ENCODE results near the gene CSNK1A1L. TPM values are rescaled to one million over a fixed set of nuclear protein-coding genes. Genes with fewer than 3 reads are reported as not detected.

Gene CSNK1A1L
- total and polyA plus RNA-seq, 8 donors, result not detected

GRCh38 chr13:37085606-37086005, 19.9 kb downstream of the CSNK1A1L start:
- H3K9me3 ChIP-seq, result no peaks in the 10 kb centered on the region
- no peaks in the 10 kb centered on the region for H3K36me3 ChIP-seq
- TF ChIP-seq, protein P1, sequence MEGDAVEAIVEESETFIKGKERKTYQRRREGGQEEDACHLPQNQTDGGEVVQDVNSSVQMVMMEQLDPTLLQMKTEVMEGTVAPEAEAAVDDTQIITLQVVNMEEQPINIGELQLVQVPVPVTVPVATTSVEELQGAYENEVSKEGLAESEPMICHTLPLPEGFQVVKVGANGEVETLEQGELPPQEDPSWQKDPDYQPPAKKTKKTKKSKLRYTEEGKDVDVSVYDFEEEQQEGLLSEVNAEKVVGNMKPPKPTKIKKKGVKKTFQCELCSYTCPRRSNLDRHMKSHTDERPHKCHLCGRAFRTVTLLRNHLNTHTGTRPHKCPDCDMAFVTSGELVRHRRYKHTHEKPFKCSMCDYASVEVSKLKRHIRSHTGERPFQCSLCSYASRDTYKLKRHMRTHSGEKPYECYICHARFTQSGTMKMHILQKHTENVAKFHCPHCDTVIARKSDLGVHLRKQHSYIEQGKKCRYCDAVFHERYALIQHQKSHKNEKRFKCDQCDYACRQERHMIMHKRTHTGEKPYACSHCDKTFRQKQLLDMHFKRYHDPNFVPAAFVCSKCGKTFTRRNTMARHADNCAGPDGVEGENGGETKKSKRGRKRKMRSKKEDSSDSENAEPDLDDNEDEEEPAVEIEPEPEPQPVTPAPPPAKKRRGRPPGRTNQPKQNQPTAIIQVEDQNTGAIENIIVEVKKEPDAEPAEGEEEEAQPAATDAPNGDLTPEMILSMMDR (IDR thresholded peaks at IDR 0.05), result no peak
- intact Hi-C loops (cut with DNase I), result no loop called here
- H3K4me3 ChIP-seq, result no peak overlapping the region
- 48 to 59% methylated on average over 2 of the region's 2 CpGs for WGBS, 2 donors
- ATAC-seq, result no peak
- H3K27me3 ChIP-seq, result no peaks in the 10 kb centered on the region
- H3K27ac ChIP-seq, result no peak overlapping the region
- no peak for FAIRE-seq
- no peaks in the 10 kb centered on the region for H3K4me1 ChIP-seq
- no peak for DNase-seq

DNA sequence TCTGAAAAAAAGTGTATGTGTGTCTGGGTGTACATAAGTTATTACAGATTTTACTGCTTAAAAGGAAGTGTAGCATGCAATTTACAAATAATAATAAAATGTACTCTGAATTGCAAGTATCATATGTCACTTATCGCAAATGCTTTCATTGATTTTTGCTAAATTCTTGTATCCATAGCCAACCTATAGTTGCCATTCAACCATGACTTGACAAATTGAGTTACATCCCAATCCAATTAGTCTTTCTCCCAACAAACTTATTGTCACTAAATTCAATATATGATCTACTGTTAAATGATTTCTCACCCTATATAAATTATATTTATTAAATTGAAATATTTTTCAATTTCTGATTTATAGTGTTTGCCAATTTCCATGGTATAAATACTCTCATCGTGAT, 28.6 kb downstream of the CSNK1A1L start:
- Histone ChIP-seq H3K27me3 (no peaks in the 10 kb centered on the region), H3K4me1 (no peaks in the 10 kb centered on the region), H3K9me3 (no peaks in the 10 kb centered on the region), H3K4me3 (no peak overlapping the region), H3K27ac (no peak overlapping the region), H3K36me3 (no peaks in the 10 kb centered on the region)
- DNase-seq (no peak), FAIRE-seq (no peak), ATAC-seq (no peak)
- TF ChIP-seq, protein P1 (IDR thresholded peaks at IDR 0.05), result no peak
- 85 to 95% methylated on average over 2 of the region's 2 CpGs for WGBS, 2 donors
- intact Hi-C loops (cut with DNase I), result loop anchor here in 1 of 3 donors (10.0 kb wide), 1 partner anchor 528 kb away; no protein-coding TSS in a partner anchor

GRCh38 chr13:37075164-37075563, 30.3 kb downstream of the CSNK1A1L start:
- H3K4me3 ChIP-seq, result no peak overlapping the region
- no peaks in the 10 kb centered on the region for H3K36me3 ChIP-seq
- no peaks in the 10 kb centered on the region for H3K4me1 ChIP-seq
- TF ChIP-seq, protein P1 (IDR thresholded peaks at IDR 0.05), result no peak
- H3K27me3 ChIP-seq, result no peaks in the 10 kb centered on the region
- ATAC-seq, result no peak
- FAIRE-seq, result no peak
- intact Hi-C loops (cut with DNase I), result loop anchor here in 1 of 3 donors (10.0 kb wide), 1 partner anchor 530 kb away; no protein-coding TSS in a partner anchor
- 71 to 76% methylated on average over 2 of the region's 2 CpGs for WGBS, 2 donors
- no peak overlapping the region for H3K27ac ChIP-seq
- DNase-seq, result no peak
- H3K9me3 ChIP-seq, result no peaks in the 10 kb centered on the region

- no peak for DNase-seq
- Histone ChIP-seq H3K36me3 (no peaks in the 10 kb centered on the region), H3K9me3 (no peaks in the 10 kb centered on the region), H3K4me3 (no peak overlapping the region), H3K27me3 (no peaks in the 10 kb centered on the region), H3K27ac (no peak overlapping the region), H3K4me1 (no peaks in the 10 kb centered on the region)
- intact Hi-C loops (cut with DNase I), result loop anchor here in 1 of 3 donors (10.0 kb wide), 1 partner anchor 530 kb away; no protein-coding TSS in a partner anchor
- peak in 3 of 4 donors; percentile 58 to 66 (median 58) for ATAC-seq
- TF ChIP-seq, protein P1 (IDR thresholded peaks at IDR 0.05), result peak in 3 of 4 donors; percentile 3 to 37 (median 24)
- WGBS, 2 donors, result 0 to 3% methylated on average over 1 of the region's 1 CpG
- peak; percentile 92 for FAIRE-seq
Measured at GRCh38 chr13:37074703-37075102, 30.8 kb downstream of the CSNK1A1L start.

GRCh38 chr13:37072024-37072423, 33.4 kb downstream of the CSNK1A1L start:
- Histone ChIP-seq H3K27ac (no peak overlapping the region), H3K4me3 (no peak overlapping the region), H3K9me3 (no peaks in the 10 kb centered on the region), H3K4me1 (no peaks in the 10 kb centered on the region), H3K36me3 (no peaks in the 10 kb centered on the region), H3K27me3 (no peaks in the 10 kb centered on the region)
- ATAC-seq, result no peak
- FAIRE-seq, result no peak
- TF ChIP-seq, protein P1 (IDR thresholded peaks at IDR 0.05), result no peak
- DNase-seq, result no peak
- intact Hi-C loops (cut with DNase I), result loop anchor here in 1 of 3 donors (10.0 kb wide), 1 partner anchor 533 kb away; no protein-coding TSS in a partner anchor
- WGBS, 2 donors, result 40 to 50% methylated on average over 4 of the region's 4 CpGs

Measured in pancreas (tissue), 10 donors.